Amniotic stem cell (primary cell): Measurements from ENCODE around the gene DMD.
"Not testable (repeated sequence)": the region's sequence is repeated elsewhere in the genome, so short reads cannot be mapped to it uniquely, and the experiment has no call there.

ENCODE experiments used
- DNase-seq: peaks from one replicate; lab custom pipeline; 2025; lab: John Stamatoyannopoulos, UW

DMD gene

GRCh38 chrX:31522760-31523159, 1688.6 kb downstream of the DMD start:
- DNase-seq = no peak

GRCh38 chrX:31521941-31522340, 1689.4 kb downstream of the DMD start:
- DNase-seq = no peak

GRCh38 chrX:31516527-31516926, 1694.8 kb downstream of the DMD start:
- no peak for DNase-seq

- no peak for DNase-seq
Measured at GRCh38 chrX:31508338-31508737, 1703.0 kb downstream of the DMD start.

GRCh38 chrX:31506928-31507327, 1704.4 kb downstream of the DMD start:
- DNase-seq = no peak

GRCh38 chrX:31506360-31506759, 1705.0 kb downstream of the DMD start:
- no peak for DNase-seq

- no peak for DNase-seq
Measured at GRCh38 chrX:31500921-31501320, 1710.4 kb downstream of the DMD start.

GRCh38 chrX:31499109-31499508, 1712.2 kb downstream of the DMD start:
- no peak for DNase-seq

- DNase-seq = no peak
Measured at GRCh38 chrX:31497086-31497485, 1714.3 kb downstream of the DMD start.

GRCh38 chrX:31487951-31488350, 1723.4 kb downstream of the DMD start:
- no peak for DNase-seq

GRCh38 chrX:31483336-31483735, 1728.0 kb downstream of the DMD start:
- no peak for DNase-seq

GRCh38 chrX:31480696-31481095, 1730.7 kb downstream of the DMD start:
- DNase-seq = no peak

- DNase-seq = no peak
Measured at GRCh38 chrX:31471229-31471628, 1740.1 kb downstream of the DMD start.

GRCh38 chrX:31470753-31471152, 1740.6 kb downstream of the DMD start:
- not testable (repeated sequence) for DNase-seq

GRCh38 chrX:31464306-31464915, 1746.9 kb downstream of the DMD start:
- no peak for DNase-seq

GRCh38 chrX:31461266-31461665, 1750.1 kb downstream of the DMD start:
- no peak for DNase-seq

GRCh38 chrX:31459361-31459760, 1752.0 kb downstream of the DMD start:
- DNase-seq = no peak

- DNase-seq = no peak
Measured at GRCh38 chrX:31449965-31450364, 1761.4 kb downstream of the DMD start.

- no peak for DNase-seq
Measured at GRCh38 chrX:31449081-31449480, 1762.3 kb downstream of the DMD start.

GRCh38 chrX:31445542-31445941, 1765.8 kb downstream of the DMD start:
- DNase-seq = no peak

- no peak for DNase-seq
Measured at GRCh38 chrX:31443654-31444053, 1767.7 kb downstream of the DMD start.

GRCh38 chrX:31440546-31440945, 1770.8 kb downstream of the DMD start:
- DNase-seq = no peak

- DNase-seq = no peak
Measured at GRCh38 chrX:31436424-31436823, 1774.9 kb downstream of the DMD start.

- DNase-seq = no peak
Measured at GRCh38 chrX:31435592-31435991, 1775.8 kb downstream of the DMD start.

GRCh38 chrX:31433856-31434255, 1777.5 kb downstream of the DMD start:
- DNase-seq = no peak
